SK-N-SH treated with all-trans-retinoic acid at 6 μM for 48 hours (cell line): ENCODE measurements around the gene IMMP2L.
A peak's percentile ranks its signal among the peaks of the same experiment; 100 is the strongest.

Source experiments
- ARNTL ChIP-seq: fragments of 450-650 bp; formaldehyde crosslinking; IDR thresholded peaks from 2 replicates; pipeline ENCODE4 v1.5.0; 2020; ENCODE audit warnings: low read depth, mild to moderate bottlenecking, moderate library complexity, borderline replicate concordance
- ESRRG ChIP-seq: fragments of 250-450 bp; sonication (Bioruptor Pico); IDR thresholded peaks from 2 replicates; pipeline ENCODE4 v1.6.1; 2021; ENCODE audit warnings: mild to moderate bottlenecking
- GLIS3 ChIP-seq: fragments of 250-450 bp; sonication (Bioruptor Pico); IDR thresholded peaks from 2 replicates; pipeline ENCODE4 v1.5.0; 2020; ENCODE audit warnings: mild to moderate bottlenecking, moderate library complexity
- ISL1 ChIP-seq: fragments of 250-450 bp; sonication (Bioruptor Pico); IDR thresholded peaks from 2 replicates; pipeline ENCODE4 v2.1.2; 2022; ENCODE audit warnings: mild to moderate bottlenecking, moderate library complexity
- PATZ1 ChIP-seq: fragments of 250-450 bp; sonication (Bioruptor Pico); IDR thresholded peaks from 2 replicates; pipeline ENCODE4 v1.8.0; 2020; ENCODE audit warnings: mild to moderate bottlenecking, moderate library complexity, borderline replicate concordance
- RARB ChIP-seq: fragments of 250-450 bp; sonication (Bioruptor Pico); IDR thresholded peaks from 2 replicates; pipeline ENCODE4 v1.8.0; 2021; ENCODE audit warnings: mild to moderate bottlenecking, moderate library complexity
- SNAI2 ChIP-seq: fragments of 250-450 bp; sonication (Bioruptor Pico); IDR thresholded peaks from 2 replicates; pipeline ENCODE4 v1.5.0; 2020; ENCODE audit warnings: mild to moderate bottlenecking, moderate library complexity
- TCF4 ChIP-seq: fragments of 250-450 bp; sonication (Bioruptor Pico); IDR thresholded peaks from 2 replicates; pipeline ENCODE4 v1.8.0; 2021; ENCODE audit warnings: mild to moderate bottlenecking, moderate library complexity, borderline replicate concordance
- TSHZ2 ChIP-seq: fragments of 250-450 bp; sonication (Bioruptor Pico); IDR thresholded peaks from 2 replicates; pipeline ENCODE4 v1.5.0; 2020; ENCODE audit warnings: mild to moderate bottlenecking, moderate library complexity
- ZC3H10 ChIP-seq: fragments of 250-450 bp; sonication (Bioruptor Pico); IDR thresholded peaks from 2 replicates; pipeline ENCODE4 v1.5.1; 2021; ENCODE audit warnings: mild to moderate bottlenecking, moderate library complexity
- ZFP30 ChIP-seq: fragments of 450-650 bp; formaldehyde crosslinking; IDR thresholded peaks from 2 replicates; pipeline ENCODE4 v1.5.0; 2022; ENCODE audit warnings: mild to moderate bottlenecking, moderate library complexity
- ZNF8 ChIP-seq: fragments of 450-650 bp; formaldehyde crosslinking; IDR thresholded peaks from 2 replicates; pipeline ENCODE4 v1.5.0; 2020; ENCODE audit warnings: mild to moderate bottlenecking, moderate library complexity
- TF ChIP-seq, protein P1 (sequence below): fragments of 250-450 bp; sonication (Bioruptor Pico); IDR thresholded peaks from 2 replicates; pipeline ENCODE4 v1.8.0; 2021; ENCODE audit warnings: low read depth, mild to moderate bottlenecking, moderate library complexity, borderline replicate concordance

- no peak for TF ChIP-seq TSHZ2 (CRISPR knock-in tag)
- no peak for TF ChIP-seq SNAI2 (CRISPR knock-in tag)
- TF ChIP-seq GLIS3, result no peak
- TF ChIP-seq ZC3H10 (CRISPR knock-in tag), result no peak
- TF ChIP-seq ZNF8 (CRISPR knock-in tag), result no peak
- no peak for TF ChIP-seq ESRRG (CRISPR knock-in tag)
- TF ChIP-seq TCF4 (CRISPR knock-in tag), result no peak
- no peak for TF ChIP-seq RARB (CRISPR knock-in tag)
- TF ChIP-seq, protein P1, sequence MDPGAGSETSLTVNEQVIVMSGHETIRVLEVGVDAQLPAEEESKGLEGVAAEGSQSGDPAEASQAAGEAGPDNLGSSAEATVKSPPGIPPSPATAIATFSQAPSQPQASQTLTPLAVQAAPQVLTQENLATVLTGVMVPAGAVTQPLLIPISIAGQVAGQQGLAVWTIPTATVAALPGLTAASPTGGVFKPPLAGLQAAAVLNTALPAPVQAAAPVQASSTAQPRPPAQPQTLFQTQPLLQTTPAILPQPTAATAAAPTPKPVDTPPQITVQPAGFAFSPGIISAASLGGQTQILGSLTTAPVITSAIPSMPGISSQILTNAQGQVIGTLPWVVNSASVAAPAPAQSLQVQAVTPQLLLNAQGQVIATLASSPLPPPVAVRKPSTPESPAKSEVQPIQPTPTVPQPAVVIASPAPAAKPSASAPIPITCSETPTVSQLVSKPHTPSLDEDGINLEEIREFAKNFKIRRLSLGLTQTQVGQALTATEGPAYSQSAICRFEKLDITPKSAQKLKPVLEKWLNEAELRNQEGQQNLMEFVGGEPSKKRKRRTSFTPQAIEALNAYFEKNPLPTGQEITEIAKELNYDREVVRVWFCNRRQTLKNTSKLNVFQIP (CRISPR knock-in tag), result no peak
- TF ChIP-seq ARNTL (CRISPR knock-in tag), result no peak
- TF ChIP-seq ZFP30 (CRISPR knock-in tag), result peak; percentile 67
- TF ChIP-seq ISL1 (CRISPR knock-in tag), result no peak
- no peak for TF ChIP-seq PATZ1 (CRISPR knock-in tag)
Measured at GRCh38 chr7:111324228-111324627, 238.1 kb downstream of the IMMP2L start.
